Germinal center (tissue), 1 donor: Measurements from ENCODE around the gene ASB15.
"Not testable (repeated sequence)": the region's sequence is repeated elsewhere in the genome, so short reads cannot be mapped to it uniquely, and the experiment has no call there.

Experiments
- DNase-seq: peaks from one replicate; pipeline ENCODE4 v3.0.0; 2012; ENCODE audit warnings: mixed read lengths, low spot score

The ASB15 gene

GRCh38 chr7:123601530-123601929 lies at the start of gene ASB15:
TSS of gene ASB15 (plus strand) at chr7:123601821. CDS start at chr7:123614503, 12,682 bp downstream.
- DNase-seq = no peak

GRCh38 chr7:123552134-123552533 lies 49.5 kb upstream of the ASB15 start:
- not testable (repeated sequence) for DNase-seq

GRCh38 chr7:123552641-123553040 lies 49.0 kb upstream of the ASB15 start:
- no peak for DNase-seq

- no peak for DNase-seq
Measured at GRCh38 chr7:123553159-123553558, 48.5 kb upstream of the ASB15 start.

- DNase-seq = no peak
Measured at GRCh38 chr7:123555484-123555883, 46.1 kb upstream of the ASB15 start.

GRCh38 chr7:123557016-123557397 lies 44.6 kb upstream of the ASB15 start:
- DNase-seq = no peak

GRCh38 chr7:123557398-123558288 lies 44.0 kb upstream of the ASB15 start, which contains the start of gene NDUFA5:
TSS of gene NDUFA5 (minus strand) at chr7:123557818. CDS start at chr7:123557795, 23 bp downstream.
- peak; percentile 93 for DNase-seq

GRCh38 chr7:123558289-123558874 lies 43.2 kb upstream of the ASB15 start:
- no peak for DNase-seq

- no peak for DNase-seq
Measured at GRCh38 chr7:123562121-123562520, 39.5 kb upstream of the ASB15 start.

GRCh38 chr7:123569352-123570010 lies 32.1 kb upstream of the ASB15 start:
- no peak for DNase-seq

- no peak for DNase-seq
Measured at GRCh38 chr7:123570390-123571182, 31.0 kb upstream of the ASB15 start.

- DNase-seq = no peak
Measured at GRCh38 chr7:123571187-123571586, 30.4 kb upstream of the ASB15 start.

- DNase-seq = no peak
Measured at GRCh38 chr7:123571684-123572083, 29.9 kb upstream of the ASB15 start.

- DNase-seq = no peak
Measured at GRCh38 chr7:123573341-123573740, 28.3 kb upstream of the ASB15 start.

- no peak for DNase-seq
Measured at GRCh38 chr7:123573896-123574467, 27.6 kb upstream of the ASB15 start.

GRCh38 chr7:123579416-123579815 lies 22.2 kb upstream of the ASB15 start:
- DNase-seq = no peak

GRCh38 chr7:123580406-123581161 lies 21.0 kb upstream of the ASB15 start:
- peak; percentile 14 for DNase-seq

GRCh38 chr7:123581162-123581459 lies 20.5 kb upstream of the ASB15 start:
- no peak for DNase-seq

- no peak for DNase-seq
Measured at GRCh38 chr7:123583821-123584220, 17.8 kb upstream of the ASB15 start.

- no peak for DNase-seq
Measured at GRCh38 chr7:123588376-123588775, 13.2 kb upstream of the ASB15 start.

GRCh38 chr7:123594813-123595241 lies 6.8 kb upstream of the ASB15 start:
- no peak for DNase-seq
